Measurements from ENCODE around the gene ARMC5. TPM values are rescaled to one million over a fixed set of nuclear protein-coding genes. Genes with fewer than 3 reads are reported as not detected.

Gene ARMC5
- polyA plus RNA-seq, 1 of the 3 experiments (the other 2 are of a cell fraction): 8.9 TPM

GRCh38 chr16:31429314-31429713 lies 30.0 kb upstream of the ARMC5 start (continued):
- no peak for TF ChIP-seq IRF3 (IDR thresholded peaks at IDR 0.05; ENCODE audit: low read depth, low read length)
- TF ChIP-seq JUND (IDR thresholded peaks at IDR 0.05): no peak
- TF ChIP-seq FOXJ3 (CRISPR knock-in tag; IDR thresholded peaks at IDR 0.05): no peak
- no peak for TF ChIP-seq TAF1 (IDR thresholded peaks at IDR 0.05; ENCODE audit: borderline replicate concordance, low read depth, low read length)
- no peak for TF ChIP-seq CHD2 (IDR thresholded peaks at IDR 0.05; ENCODE audit: low read length, partially characterized antibody)
- TF ChIP-seq GATA2 (CRISPR knock-in tag; IDR thresholded peaks at IDR 0.05): no peak

- Histone ChIP-seq H3K27me3 (ENCODE audit: insufficient read depth) (peaks cover 21% of the 10 kb centered on the region), H3K9ac (no peak overlapping the region), H3K79me2 (ENCODE audit: insufficient read depth) (no peaks in the 10 kb centered on the region), H3F3A (replicated peaks; ENCODE audit: insufficient read depth) (no peaks in the 10 kb centered on the region), H3K36me3 (replicated peaks in 1 of 2; ENCODE audit: control insufficient read depth in 1 of 2, insufficient read depth in 2 of 2, low read length in 1 of 2) (no peaks in the 10 kb centered on the region), H3K9me2 (no peaks in the 10 kb centered on the region), H3K9me3 (no peaks in the 10 kb centered on the region), H2AFZ (ENCODE audit: low read depth) (no peak overlapping the region), H3K4me2 (no peak overlapping the region), H3K4me1 (ENCODE audit: control insufficient read depth in 1 of 2, insufficient read depth in 2 of 2, low read depth in 1 of 2, low read length in 1 of 2) (no peaks in the 10 kb centered on the region; a peak in 1 of 4 replicates), H3K27ac (ENCODE audit: low read depth in 2 of 2, low read length in 1 of 2) (no peak overlapping the region), H4K20me1 (ENCODE audit: insufficient read depth) (no peaks in the 10 kb centered on the region), H3K4me3 (ENCODE audit: low read depth in 2 of 2, low read length in 1 of 2) (no peak overlapping the region)
- TF ChIP-seq RXRA (IDR thresholded peaks at IDR 0.05; ENCODE audit: borderline replicate concordance, low read depth) (no peak), TAF1 (IDR thresholded peaks at IDR 0.05; ENCODE audit: borderline replicate concordance, low read depth, low read length) (no peak), MEF2A (IDR thresholded peaks at IDR 0.05; ENCODE audit: borderline replicate concordance, low read depth) (no peak), CHD2 (IDR thresholded peaks at IDR 0.05; ENCODE audit: low read length, partially characterized antibody) (no peak), IRF3 (IDR thresholded peaks at IDR 0.05; ENCODE audit: low read depth, low read length) (no peak), RFX5 (IDR thresholded peaks at IDR 0.05; ENCODE audit: low read length) (no peak), JUND (IDR thresholded peaks at IDR 0.05) (no peak), FOSL2 (IDR thresholded peaks at IDR 0.05; ENCODE audit: borderline replicate concordance, low read depth) (no peak), YY1 (IDR thresholded peaks at IDR 0.05; ENCODE audit: low read depth) (no peak), REST (IDR thresholded peaks at IDR 0.05; ENCODE audit: low read depth, low read length) (no peak), NRF1 (IDR thresholded peaks at IDR 0.05; ENCODE audit: low read depth, low read length) (no peak), NFIC (IDR thresholded peaks at IDR 0.05; ENCODE audit: borderline replicate concordance) (no peak), FOXJ3 (CRISPR knock-in tag; IDR thresholded peaks at IDR 0.05) (no peak), SIN3A (IDR thresholded peaks at IDR 0.05; ENCODE audit: borderline replicate concordance, low read depth, low read length) (no peak), PBX3 (IDR thresholded peaks at IDR 0.05) (no peak), FOXM1 (IDR thresholded peaks at IDR 0.05; ENCODE audit: low read depth) (no peak)
- 68% methylated on average over 3 of the region's 3 CpGs for WGBS (ENCODE audit: low lambda C conversion rate)
- no peak for DNase-seq
- CTCF ChIA-PET: interaction anchor here (1.4 to 3.0 kb wide), 3 partner anchors 10 to 445 kb away, joined by 4 to 13 read pairs (median 5); no protein-coding TSS in a partner anchor
- POLR2A ChIA-PET: interaction anchor here (0.6 kb wide), 1 partner anchor 11 kb away, joined by 3 read pairs; no protein-coding TSS in a partner anchor
Measured at GRCh38 chr16:31429796-31430195, 29.5 kb upstream of the ARMC5 start.
